Adrenal gland (tissue), 5 donors: ENCODE measurements around the gene DNAH8.

Source experiments
- CTCF ChIP-seq, 6 experiments: fragments of 450-650 bp in 4 of 6; fragments of 200-600 bp in 2 of 6; sonication (generic) in 1 of 6; IDR thresholded peaks; 1 replicate in 5 of 6; 2 replicates in 1 of 6; pipeline versions ENCODE4 v1.5.1 to v1.8.0; 2016 to 2021; ENCODE audit warnings: antibody characterized with exemption in 6 of 6, mild to moderate bottlenecking in 2 of 6, moderate library complexity in 1 of 6
- POLR2A ChIP-seq, 2 donors: fragments of 450-650 bp; IDR thresholded peaks; one replicate each; pipeline ENCODE4 v1.6.1; 2017; ENCODE audit warnings: antibody characterized with exemption in 2 of 2, mild to moderate bottlenecking in 2 of 2, moderate library complexity in 1 of 2
- donor health status: DM: no; HTN: no; CAD: no.

- TF ChIP-seq POLR2A (IDR thresholded peaks at IDR 0.05) (no peak), CTCF (IDR thresholded peaks at IDR 0.05) (no peak)
These were observed 195.1 kb downstream of the DNAH8 start for GRCh38 chr6:38910207-38910606.
